HG02571 (cell line): ENCODE data around the gene COPS9.

Experiments
- ATAC-seq: cut with Tn5 transposase; IDR thresholded peaks from one replicate; pipeline ENCODE4 v1.9.1; 2021; ENCODE audit warnings: mild to moderate bottlenecking, moderate library complexity; ENCODE audit not compliant: unreplicated experiment

The COPS9 gene

DNA sequence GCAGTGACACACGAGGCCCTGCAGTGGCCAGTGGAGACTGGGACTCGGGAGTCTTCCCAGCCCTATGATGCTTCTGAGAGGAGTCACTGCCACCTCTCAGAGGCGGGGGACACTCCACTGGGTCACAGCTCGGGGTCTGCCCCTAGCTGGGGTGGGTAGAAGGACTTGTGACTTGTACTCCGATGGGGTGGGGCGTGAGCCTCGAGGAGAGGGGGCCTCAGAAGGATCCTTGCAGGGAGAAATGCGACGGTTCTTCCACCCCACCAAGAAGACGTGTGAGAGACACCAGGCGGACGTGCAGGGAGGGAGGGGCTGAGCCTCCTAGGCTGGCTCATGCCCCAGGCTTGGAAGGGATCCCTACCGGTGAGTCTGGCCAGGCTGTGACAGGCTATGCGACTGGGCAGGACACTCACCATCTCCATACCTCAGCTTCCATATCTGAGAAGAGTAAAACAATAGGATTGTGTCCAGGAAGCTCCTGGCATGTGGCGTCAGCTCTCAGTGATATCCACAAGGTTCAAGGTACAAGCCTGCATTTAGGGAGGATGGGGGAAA is 15.4 kb upstream of the COPS9 start:
- ATAC-seq: no peak

DNA sequence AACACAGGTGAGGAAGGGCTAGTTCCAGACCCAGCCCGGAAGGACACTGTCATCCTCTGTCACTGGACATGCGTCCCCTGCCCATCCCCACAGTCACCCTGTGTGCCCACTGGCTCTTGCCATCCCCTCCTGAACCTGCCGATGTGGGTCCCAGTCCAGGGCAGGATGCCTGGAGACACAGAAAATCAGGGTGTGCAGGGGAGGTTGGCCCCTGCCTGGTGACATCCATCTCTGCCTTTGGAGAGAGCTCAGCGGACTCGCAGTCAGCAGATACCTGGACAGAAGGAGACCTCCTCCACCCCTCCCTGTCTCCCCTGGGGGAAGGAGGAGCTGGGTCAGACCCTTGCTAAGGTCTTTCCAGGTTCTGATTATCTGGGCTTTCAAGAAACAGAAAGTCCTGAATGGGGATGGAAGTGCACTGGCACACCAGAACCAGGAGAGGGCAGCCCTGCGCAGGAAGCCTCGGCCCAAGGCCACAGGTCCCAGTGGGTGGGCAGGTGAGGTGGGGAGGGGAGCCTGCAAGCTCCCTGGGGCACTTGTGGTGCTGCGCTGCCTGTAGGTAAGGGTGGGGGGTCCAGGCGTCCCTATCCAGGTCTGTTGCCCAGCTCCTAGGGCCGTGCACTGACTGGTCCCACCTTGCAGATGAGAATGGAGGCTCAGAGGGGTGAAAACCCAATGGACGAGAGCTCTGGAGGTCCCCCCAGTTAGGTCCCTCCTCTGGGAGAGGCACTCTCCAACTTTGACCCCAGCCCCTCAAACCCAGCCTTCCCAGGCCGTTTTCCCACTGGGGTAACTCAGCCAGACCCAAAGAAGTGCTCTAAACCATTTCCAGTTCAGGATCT is 14.1 kb upstream of the COPS9 start:
- ATAC-seq: no peak

DNA sequence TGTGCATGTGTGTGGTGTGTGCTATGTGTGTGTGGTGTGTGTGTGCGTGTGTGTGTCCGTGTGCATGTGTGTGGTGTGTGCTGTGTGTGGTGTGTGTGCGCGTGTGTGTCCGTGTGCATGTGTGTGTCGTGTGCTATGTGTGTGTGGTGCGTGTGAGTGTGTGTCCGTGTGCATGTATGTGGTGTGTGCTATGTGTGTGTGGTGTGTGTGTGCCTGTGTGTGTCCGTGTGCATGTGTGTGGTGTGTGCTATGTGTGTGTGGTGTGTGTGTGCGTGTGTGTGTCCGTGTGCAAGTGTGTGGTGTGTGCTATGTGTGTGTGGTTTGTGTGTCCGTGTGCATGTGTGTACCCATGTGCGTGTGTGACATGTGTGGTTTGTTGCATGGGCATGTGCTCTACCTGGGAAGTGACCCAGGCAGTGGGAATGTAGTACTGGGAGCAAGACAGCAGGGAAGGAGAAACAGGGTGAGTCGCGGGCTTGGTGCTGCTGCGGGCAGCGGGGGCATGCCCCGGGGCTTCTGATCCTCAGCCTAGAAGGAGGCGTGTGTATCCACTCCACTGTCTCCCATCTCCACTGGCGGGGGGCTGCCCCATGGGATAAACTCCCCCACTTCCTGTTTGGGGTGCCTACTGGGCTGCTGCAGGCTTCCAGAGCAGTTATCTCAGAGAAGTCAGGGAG is 11.9 kb upstream of the COPS9 start:
- ATAC-seq: no peak

DNA sequence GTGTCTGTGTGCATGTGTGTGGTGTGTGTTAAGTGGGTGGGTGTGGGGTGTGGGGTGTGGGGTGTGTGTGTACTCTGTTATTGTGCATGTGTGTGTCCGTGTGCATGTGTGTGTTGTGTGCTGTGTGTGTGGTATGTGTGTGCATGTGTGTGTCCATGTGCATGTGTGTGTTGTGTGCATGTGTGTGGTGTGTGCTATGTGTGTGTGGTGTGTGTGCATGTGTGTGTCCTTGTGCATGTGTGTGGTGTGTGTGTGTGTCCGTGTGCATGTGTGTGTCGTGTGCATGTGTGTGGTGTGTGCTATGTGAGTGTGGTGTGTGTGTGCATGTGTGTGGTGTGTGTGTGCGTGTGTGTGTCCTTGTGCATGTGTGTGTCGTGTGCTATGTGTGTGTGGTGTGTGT is 11.3 kb upstream of the COPS9 start:
- no peak for ATAC-seq

DNA sequence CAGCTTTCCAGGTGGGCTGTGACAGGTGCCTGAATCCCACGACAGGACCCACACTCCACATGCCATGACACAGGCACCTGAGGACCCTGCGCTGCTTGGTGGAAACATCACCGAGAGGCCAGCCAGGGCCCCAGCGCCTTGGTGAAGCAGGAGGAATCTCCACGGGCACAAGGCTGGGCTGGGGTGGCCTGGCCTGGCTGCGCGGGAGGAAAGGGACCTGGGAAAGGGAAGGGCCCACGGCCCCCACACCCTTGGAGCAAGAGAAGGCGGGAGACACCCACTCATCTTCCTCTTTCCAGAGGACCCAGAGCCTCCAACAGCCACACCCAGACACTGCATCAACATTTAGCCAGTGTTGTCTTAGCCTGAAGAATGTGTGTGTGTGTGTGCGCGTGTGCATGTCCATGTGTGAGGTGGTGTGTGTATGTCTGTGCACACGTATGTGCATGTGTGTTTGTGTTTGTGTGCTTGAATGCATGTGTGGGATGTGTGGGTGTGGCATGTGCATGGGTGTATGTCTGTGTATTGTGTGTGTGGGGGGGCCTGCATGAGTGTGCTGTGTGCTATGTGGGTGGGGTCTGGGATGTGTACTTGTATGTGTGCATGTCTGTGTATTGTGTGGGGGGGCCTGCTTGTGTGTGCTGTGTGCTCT is 10.6 kb upstream of the COPS9 start:
- no peak for ATAC-seq

DNA sequence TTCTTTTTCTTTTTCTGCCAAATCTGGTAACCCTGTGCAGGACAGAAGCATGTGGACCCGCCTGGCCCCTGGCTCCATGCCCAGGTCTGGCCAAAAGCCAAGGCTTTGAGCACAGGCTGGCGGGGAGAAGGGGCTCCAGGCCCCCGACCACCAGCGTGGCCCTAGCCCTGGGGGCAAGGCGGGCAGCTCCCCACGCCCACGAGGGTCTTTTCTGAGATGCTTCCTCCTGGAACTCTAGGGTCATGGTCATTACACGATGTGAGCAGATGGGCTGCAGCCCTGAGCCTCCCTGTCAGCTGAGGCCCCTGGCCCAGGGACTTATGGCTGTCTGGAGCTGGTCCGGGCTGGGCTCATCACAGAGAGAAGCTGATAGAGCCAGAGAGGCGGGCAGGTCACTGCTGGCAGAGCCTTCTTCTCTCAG is 10.0 kb upstream of the COPS9 start:
- ATAC-seq: no peak

DNA sequence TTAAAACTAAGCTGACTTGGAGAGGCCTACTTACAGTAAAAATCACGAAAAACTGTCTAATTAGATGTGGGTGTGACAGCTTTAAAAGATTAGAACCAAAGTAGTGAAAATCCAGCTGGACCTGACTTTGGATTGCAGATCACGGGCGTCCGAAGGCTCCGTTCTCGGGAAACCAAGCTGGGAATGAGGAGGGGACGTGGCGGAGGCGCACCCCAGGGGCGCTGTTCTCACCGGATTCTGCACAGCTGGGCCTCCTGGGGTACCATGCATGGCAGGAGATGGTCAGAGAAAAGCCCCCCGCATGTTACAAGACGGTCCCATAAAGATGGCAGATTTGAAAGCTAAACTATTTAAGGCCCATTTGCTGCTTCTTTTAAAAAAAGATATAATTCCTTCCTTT is 9.4 kb upstream of the COPS9 start:
- no peak for ATAC-seq

DNA sequence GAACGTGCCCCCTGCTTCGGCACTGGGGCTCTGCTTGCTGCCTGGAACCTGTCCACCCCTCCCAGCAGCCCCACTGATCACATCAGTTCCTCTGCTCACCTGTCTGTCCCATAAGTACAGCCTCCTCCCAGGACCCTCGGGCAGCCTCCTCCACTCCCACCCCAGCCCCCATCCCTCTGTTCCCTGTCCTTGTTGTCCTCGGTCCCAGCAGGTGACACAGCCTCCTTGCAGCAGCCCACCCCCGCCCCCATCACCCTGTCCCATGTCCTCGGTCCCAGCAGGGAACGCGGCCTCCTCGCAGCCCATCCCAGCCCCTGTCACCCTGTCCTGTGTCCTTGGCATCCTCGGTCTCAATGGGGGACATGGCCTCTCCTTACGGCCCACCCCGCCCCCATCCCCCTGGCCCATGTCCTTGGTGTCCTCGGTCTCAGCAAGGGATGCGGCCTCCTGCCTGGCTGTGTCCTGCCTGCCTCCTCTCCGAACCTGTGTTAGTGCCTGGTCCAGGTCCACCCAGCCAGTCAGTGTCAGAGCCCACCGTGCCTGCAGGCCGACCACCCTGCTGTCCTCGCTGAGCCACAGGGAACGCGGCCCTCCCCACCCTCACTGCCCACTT is 8.7 kb upstream of the COPS9 start:
- no peak for ATAC-seq

DNA sequence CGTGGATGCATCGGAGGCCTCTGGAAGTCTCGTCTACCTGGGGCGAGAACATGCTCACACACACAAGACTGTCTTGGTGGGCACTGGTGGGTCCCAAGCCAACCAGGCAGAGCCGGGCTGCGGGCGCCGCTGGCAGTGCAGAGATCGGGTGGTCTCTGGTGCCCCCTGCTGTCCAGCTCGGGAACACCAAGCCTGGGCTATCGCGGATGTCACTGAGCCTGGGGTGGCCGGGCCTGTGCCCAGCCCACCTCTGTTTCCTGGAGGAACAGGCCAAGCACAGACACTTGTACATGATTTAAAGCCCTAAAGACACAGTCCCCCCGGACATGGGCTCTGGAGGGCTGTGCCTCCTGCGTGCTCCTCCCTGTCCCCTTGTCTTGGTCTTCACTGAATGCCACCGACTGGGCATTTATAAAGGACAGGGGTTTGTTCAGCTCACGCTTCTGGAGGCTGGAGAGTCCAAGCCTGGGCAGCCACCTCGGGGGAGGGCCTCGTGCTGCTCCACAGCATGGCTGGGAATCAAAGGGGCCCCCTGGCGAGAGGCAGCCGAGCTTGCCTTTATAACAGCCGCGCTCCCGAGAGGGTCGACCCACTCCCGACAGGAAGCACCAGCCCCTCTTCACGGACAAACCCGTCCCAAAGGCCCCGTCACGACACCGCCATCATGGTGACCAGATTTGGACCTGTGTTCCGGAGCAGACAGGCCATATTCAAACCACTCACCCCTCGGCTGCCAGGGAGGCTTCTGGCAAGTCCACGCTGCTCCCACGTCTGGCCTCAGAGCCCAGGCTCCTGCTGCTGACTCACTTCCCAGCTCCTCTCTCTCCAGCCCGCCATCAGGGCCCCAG is 7.9 kb upstream of the COPS9 start:
- ATAC-seq: no peak

DNA sequence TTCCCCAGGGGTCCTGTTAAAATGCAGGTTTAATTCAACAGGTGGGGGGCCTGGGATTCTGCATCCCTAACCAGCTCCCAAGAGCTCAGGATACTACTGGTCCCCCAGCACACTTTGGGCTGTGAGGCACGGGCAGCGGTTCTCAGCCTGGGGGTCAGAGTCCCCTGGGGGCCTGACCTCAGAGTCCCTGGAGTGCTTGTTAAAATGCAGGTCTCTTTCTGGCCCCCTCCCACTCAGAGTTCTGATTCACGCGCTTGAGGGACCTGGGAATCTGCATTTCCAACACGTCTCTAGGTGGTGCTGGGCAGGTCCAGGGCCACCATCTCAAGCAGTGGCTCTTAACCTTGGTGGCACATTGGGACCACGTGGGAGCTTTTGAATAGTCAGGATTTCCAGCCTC is 7.2 kb upstream of the COPS9 start:
- ATAC-seq: no peak

DNA sequence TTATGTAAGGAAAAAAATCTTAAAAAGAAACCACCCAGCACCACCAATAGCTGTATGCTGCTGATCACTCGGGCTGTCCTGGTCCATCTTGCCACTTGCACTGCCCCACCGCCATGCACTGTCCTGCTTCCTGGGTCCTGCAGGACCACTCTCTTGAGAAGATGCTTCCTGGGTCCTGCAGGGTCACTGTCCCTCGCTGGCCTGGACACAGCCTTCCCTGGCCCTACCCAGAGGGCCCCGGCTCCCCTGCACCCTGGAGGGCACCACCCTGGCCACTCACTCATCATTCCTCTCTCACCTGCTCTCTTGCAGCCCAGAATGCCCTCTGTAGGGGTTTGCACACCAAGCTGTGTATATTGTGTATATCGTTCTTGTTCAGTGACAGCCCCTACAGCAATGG is 6.8 kb upstream of the COPS9 start:
- ATAC-seq: no peak

DNA sequence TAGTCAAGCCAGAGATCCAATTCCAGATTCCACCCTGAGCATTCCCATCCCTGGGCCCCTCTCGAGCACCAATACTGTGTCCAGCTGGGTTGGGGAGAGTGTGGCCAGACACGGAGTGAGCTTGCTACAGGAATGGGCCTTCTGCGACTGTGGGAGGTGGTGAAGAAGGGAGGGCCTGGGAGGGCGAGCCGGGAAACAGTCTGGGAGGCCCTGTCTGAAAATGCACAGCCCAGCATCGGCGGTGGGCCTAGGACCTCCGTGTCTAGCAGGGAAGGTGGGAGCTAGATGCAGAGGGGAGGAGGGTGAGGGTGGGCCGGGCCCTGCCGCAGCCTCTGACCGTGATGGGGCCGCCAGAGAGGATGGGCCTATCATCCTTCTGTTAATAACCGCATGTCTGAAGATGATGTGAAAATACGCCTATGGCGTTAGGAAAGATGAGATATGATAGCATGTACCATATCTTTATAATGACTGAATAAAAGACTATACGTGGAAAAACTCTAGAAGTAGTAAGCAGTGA is 6.2 kb upstream of the COPS9 start:
- ATAC-seq: no peak

DNA sequence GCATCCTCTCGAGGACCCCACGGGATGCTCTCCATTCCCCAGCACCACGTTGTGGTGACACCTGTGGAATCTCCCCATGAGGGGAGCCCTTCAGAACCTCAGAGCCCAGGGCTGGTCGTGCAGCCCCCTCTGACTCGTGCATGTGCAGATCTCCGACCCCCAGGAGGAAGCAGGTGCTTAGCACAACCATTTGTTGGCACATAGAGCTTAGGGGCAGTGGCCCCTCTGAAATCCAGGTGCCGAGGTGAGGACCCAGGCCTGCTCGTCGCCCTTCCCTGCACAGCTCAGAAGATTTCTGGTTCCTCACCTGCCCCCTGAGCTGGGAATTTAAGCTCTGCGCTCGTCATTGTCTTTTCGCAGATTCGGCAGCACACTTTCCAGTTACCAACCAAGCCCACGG is 5.6 kb upstream of the COPS9 start:
- no peak for ATAC-seq

DNA sequence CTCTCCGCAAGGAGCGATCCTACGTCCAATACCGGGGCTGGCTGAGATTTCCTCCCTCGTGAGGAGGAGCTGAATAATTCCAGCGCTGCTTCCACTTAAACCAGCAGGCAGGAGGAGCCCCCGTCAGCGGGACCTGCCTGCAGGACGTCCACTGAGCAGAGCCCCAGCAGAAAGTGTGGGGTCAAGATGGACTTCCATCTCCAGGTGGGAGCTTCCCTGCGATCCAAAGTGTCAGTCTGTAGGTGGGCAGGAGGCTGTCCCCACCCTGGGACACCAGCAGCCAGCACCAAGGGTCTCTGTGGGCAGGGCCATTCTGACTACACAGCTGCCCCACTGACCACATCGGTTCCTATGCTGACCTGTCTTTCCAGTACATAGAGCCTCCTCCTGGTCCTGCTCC is 4.8 kb upstream of the COPS9 start:
- no peak for ATAC-seq

DNA sequence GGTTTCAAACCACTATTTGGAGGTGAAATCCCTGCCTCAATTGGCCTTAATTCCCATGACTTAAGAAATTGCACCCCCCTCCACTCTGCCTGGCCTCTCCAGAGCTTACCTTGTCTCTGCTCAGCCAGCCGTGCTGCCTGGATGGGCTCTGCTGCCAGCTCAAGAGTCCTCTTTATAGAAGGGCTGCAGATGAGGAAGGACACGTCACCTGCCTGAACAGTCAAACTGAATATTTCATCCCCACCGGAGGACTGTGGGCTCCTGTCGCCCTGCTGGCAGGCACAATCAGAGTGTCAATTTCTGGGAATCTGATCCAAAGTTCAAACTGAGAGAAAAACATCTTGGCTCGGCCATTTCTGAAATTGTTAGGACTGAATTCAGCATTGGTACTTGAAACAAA is 4.4 kb upstream of the COPS9 start, which contains the start of gene OTOS:
Gene OTOS (minus strand): TSS at position 148 of the 400 bp plus-strand sequence. CDS start 332 bp downstream, outside the sequence.
- ATAC-seq: no peak

DNA sequence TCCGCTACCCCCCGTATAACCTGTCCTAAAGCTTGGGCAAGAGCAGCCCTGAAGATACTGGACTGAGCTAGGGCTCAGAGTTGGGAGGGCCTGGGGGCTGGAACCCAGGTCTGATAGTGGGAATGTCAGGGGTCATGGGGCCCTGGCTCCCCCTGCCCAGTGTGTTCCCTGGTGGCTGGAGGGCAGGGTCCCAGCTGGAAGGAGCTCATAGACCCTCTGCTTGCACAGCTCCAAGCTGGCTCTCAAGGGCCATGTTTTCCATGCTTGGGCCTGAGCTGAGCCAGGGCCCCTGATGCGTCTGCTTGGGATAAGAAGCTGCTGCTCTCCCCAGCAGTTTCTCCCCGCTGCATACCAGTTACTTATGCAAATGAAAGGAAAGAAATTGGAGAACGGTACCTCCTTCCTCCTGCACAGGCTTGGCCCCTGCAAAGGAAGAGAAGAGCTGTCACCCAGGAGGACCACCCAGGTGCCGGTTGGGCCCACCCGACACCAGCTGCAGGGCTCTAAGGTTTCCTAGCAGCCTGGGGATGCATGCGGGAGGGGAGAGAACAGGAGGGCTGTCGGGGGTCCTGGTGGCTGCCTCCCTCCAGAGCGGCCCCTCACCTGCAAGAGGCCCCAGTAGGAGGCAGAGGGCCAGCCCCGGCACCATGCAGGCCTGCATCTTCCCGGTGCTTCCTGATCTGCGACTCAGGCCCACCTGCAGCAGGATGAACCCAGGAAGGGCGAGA is 3.7 kb upstream of the COPS9 start:
- no peak for ATAC-seq

DNA sequence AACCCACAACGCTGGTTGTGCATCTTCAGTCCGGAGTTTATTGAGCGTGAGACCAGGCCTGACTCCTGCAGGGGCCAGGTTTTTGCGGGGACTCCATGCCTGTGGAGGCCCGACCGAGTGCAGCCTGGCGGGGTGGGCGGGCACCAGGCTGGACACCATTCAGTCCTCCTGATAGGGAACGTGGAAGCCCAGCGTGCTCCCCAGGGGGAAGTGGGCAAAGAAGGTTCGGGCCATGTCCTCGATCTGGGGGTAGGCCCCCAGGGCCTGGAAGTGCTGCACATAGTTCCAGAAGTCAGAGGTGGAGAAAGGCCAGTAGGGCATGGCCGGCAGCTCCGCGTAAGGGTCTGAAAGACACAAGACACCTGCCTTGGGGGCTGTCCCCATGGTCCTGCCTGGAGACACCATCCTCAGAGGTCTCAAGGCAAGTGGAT is 2.9 kb upstream of the COPS9 start:
- no peak for ATAC-seq

DNA sequence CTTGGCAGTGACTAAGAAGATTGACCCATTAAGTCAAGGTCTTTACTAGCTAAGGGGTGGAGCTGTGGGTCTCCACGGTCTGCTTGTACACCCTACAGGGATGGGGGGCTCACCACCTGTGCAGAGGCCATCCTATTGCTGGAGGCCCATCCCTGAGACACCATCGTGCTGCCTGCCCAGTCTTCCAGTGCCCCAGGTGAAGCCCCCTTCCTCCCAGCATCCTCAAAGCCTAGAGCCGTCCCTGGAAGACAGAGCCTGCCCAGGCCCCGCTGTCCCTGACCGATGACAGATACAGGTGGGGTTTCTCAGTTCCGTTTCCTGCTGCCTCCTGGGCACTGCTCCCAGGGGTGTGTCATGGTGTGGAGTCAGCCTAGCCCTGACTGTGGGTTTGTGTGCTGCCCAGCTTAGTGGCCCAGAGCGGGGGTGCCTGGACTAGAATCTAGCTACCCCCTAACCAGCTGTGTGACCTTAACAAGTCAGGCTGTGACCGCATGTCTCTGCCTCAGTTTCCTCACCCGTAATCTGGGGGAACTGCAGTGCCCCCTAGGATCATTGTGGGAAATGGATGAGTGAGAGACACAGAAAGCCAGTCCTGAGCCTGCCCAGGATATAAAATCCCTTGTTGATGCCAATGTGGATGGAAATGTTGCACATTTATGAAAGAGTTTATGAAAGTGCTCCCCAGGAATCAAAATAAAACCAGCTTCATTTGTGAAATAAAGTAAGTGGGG is 2.3 kb upstream of the COPS9 start:
- ATAC-seq: no peak
